ENCODE measurements around the gene NAT14.

NAT14 gene

GRCh38 chr19:55472463-55472862, 12.5 kb upstream of the NAT14 start:
- DNase-seq: no peak

DNA sequence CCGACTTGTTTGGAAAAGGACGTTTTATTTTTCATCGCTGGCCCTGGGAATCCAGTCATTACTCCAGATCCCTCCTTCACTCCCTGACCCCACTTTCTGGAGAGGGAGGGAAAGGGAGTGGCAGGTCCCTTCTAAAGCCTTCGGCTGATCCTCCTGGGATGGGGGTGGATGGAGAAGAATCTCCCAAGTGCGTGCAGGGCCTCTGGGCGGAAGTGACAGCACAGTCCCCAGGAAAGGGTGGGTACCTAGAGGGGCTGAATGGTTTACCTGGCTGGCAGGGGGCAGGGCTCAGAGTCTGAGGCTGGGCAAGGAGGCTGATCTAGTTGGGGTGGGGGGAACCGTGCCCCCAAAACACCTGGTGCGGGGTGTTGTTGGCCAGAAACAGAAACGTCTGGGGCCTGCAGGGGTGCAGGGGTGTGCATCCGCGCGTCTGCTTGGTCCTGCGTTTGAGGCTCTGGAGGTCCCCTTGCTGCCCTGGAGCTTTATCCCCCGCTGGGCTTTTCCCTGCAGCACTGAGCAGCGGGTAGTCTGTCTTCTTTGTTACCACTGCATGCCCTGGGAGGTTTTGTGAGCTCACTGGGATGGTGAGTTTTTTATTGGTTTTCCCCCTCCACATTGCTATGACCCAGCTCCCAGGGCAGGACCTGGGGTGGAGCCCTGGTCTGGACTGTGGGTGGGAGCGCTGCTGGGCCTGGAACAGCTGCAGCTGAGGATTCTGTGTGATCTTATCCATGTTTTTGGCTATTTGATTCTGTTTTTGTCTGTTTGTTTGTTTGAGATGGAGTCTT, 11.6 kb upstream of the NAT14 start:
- no peak for DNase-seq

DNA sequence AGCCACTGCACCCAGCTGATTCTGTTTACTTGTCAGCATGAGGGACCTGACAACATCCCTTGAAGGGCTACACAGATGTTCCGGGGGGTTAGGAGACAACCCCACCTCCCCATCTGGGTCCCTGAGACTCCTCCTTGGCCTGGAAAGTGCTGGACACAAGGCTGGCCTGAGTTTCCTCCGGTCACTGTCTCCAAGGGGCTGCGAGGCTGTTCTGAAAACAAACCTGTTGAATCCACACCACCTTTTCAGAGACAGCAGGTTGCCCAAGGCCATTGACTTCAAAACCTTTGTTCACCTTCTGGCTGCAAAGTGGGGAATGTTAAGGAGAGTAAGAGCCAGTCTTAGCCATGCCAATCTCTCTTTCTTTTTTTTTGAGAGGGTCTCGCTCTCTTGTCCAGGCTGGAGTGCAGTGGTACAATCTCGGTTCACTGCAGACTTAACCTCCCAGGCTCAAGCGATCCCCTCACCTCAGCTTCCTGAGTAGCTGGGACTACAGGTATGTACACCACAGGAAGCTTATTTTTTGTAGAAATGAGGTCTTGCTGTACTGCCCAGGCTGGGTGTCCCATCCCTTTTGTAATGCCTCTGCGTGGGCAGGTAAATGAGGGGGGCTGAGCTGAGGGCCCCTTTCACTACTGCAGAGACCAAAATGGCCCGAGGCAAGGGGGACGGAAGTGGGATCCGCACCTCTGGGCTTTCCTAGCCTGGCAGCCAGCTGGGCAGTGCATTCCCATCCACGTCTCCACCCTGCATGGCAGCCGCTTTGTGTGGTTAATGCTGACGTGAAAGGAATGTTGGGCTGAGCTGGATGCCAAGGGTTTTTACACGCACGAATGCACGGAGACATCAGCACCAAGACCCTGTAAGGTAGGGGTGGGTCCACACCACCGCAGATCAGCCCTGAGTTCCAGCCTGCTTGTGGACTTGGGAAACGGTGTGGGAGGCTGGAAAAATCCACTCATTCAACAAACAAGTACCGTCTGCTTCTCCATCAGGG, 10.4 kb upstream of the NAT14 start:
- no peak for DNase-seq

- peak; percentile 99 for DNase-seq
These were observed 8.8 kb upstream of the NAT14 start, which contains the start of gene ZNF628 for GRCh38 chr19:55476100-55476775. Gene ZNF628, plus strand, starts transcription at chr19:55476617. Its CDS starts 3,294 bp downstream, at chr19:55479911.

- no peak for DNase-seq
These were observed 7.1 kb upstream of the NAT14 start for GRCh38 chr19:55477905-55478304.

DNA sequence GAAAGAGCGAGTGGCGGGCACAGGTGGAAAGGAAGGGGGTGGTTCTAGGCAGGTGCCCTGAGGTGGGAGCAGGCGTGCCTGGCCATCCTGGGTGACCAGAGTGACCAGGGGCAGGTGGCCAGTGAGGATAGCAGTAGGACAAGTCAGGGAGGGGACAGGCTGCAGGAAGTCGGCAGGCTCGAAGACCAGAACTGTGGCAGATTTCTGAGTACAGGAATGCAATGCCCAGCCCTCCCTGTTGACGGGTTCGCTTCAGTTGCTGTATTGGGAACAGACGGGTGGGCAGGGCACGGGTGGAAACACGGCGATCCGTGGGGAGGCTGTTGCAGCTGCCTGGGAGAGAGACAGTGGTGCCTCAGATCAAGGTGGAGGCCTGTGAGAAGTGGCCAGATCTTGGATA, 6.6 kb upstream of the NAT14 start:
- no peak for DNase-seq

- DNase-seq: no peak
These were observed 5.9 kb upstream of the NAT14 start for GRCh38 chr19:55479045-55479444.

DNA sequence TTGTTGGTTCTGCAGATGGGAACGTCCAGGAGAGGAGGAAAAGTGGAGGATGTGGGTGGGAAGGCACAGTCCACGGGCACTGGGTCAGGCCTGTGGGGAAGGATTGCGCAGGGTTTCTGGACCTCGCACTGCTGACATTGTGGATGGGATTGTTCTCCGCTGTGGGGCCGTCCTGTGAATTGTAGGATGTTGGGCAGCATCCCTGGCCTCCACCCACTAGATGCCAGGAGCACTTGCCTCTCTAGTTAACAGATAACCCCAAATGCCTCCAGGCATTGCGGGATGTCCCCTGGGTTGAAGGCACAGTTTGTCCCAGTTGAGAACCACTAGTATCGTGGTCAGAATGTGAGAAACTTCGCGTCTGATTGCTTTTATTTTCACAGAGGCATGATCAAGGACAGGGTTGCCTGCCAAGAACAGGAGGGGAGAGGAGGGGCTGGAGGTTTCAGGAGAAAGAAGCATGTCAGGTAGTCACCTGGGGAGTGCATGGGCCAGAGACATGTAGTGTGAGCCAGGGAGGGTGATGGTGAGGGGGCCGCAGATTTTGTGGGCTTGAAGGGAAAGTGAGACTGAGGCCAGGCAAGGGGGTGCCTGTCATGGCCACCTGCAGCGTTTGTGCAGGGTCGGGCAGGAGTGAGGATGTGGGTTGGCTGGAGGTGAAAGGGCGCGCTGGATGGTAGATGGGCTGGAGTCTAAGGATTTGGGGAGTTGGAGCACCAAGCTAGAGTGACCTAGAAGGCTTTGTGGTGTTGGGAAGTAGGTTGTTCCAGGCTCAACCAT, 5.3 kb upstream of the NAT14 start:
- DNase-seq: no peak

GRCh38 chr19:55481148-55481793, 3.7 kb upstream of the NAT14 start:
- no peak for DNase-seq

DNA sequence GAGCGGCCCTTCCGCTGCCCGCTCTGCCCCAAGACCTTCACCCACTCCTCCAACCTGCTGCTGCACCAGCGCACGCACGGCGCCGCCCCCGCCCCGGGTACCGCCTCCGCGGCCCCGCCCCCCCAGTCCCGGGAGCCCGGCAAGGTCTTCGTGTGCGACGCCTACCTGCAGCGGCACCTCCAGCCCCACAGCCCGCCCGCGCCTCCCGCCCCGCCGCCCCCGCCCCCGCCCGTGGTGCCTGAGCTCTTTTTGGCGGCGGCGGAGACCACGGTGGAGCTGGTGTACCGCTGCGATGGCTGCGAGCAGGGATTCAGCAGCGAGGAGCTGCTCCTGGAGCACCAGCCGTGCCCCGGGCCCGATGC, 3.2 kb upstream of the NAT14 start:
- no peak for DNase-seq

GRCh38 chr19:55482156-55482961, 2.6 kb upstream of the NAT14 start:
- no peak for DNase-seq

DNA sequence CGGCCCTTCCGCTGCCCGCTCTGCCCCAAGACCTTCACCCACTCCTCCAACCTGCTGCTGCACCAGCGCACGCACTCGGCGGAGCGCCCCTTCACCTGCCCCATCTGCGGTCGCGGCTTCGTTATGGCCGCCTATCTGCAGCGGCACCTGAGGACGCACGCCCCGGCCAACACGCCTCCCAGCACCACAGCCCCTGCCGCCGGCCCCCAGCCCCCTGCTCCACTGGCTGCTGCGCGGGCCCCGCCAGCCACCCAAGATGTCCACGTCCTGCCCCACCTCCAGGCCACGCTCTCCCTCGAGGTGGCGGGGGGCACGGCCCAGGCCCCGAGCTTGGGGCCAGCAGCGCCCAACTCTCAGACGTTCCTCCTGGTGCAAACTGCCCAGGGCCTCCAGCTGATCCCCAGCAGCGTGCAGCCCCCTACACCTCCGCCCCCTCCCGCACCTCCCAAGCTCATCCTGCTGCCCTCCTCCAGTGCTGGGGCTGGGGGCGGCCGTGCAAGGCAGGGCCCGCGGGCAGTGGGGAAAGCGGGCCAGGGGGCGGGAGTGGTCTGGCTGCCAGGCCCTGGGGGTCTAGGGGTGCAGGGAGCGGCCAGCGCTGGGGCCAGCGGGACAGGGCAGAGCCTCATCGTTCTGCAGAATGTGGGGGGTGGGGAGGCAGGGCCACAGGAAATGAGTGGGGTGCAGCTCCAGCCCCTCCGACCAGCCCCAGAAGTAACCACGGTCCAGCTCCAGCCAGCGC, 1.9 kb upstream of the NAT14 start:
- no peak for DNase-seq

- no peak for DNase-seq
These were observed 1.0 kb upstream of the NAT14 start for GRCh38 chr19:55483706-55484592.

GRCh38 chr19:55485439-55486011, 537 bp downstream of the NAT14 start:
- no peak for DNase-seq

- no peak for DNase-seq
These were observed 1.3 kb downstream of the NAT14 start for GRCh38 chr19:55486043-55486970.

GRCh38 chr19:55486971-55487923, 2.3 kb downstream of the NAT14 start:
- DNase-seq: peak; percentile 50
